Right lobe of liver (tissue), 6 donors: Measurements from ENCODE around the gene NKX6-2. TPM values are rescaled to one million over a fixed set of nuclear protein-coding genes. Genes with fewer than 3 reads are reported as not detected.

Experiments used
- ATAC-seq, 4 donors: fragments of 200-7000 bp; cut with Tn5 transposase; one replicate each; pipeline ENCODE4 v1.9.1; 2020; ENCODE audit warnings: mild to moderate bottlenecking in 4 of 4, moderate library complexity in 4 of 4
- DNase-seq, 3 donors: peaks; one replicate each; pipeline ENCODE4 v3.0.0-alpha.2; 2020
- H3K27ac ChIP-seq, 3 donors: fragments of 200-600 bp; one replicate each; pipeline ENCODE4 v1.8.0; 2022
- H3K27me3 ChIP-seq, 2 donors: fragments of 200-600 bp; one replicate each; pipeline ENCODE4 v1.8.0; 2022
- H3K36me3 ChIP-seq, 4 donors: fragments of 200-600 bp; sonication (generic) in 1 of 4; one replicate each; pipeline versions ENCODE4 v1.5.1 to v1.8.0; 2017 to 2022; ENCODE audit warnings: control low read depth in 1 of 4
- H3K4me1 ChIP-seq, 4 donors: fragments of 200-600 bp; sonication (generic) in 1 of 4; one replicate each; pipeline versions ENCODE4 v1.5.1 to v1.8.0; 2017 to 2022; ENCODE audit warnings: control low read depth in 1 of 4
- H3K4me3 ChIP-seq, 3 donors: fragments of 200-600 bp; one replicate each; pipeline ENCODE4 v1.8.0; 2022
- H3K9me3 ChIP-seq, 4 donors: fragments of 200-600 bp; sonication (generic) in 1 of 4; one replicate each; pipeline versions ENCODE4 v1.5.1 to v1.8.0; 2017 to 2022; ENCODE audit warnings: control low read depth in 1 of 4
- POLR2A ChIP-seq: fragments of 450-650 bp; IDR thresholded peaks from one replicate; pipeline ENCODE4 v1.6.1; 2017; ENCODE audit warnings: antibody characterized with exemption, mild to moderate bottlenecking
- WGBS: methylation state at CpG from one replicate; pipeline ENCODE4 v1.1.6; 2018; ENCODE audit warnings: low coverage, low lambda C conversion rate; ENCODE audit not compliant: insufficient coverage; ENCODE audit errors: missing lambda C conversion rate; 5-methylcytosine and 5-hydroxymethylcytosine counted together
- intact Hi-C, 2 donors: fragments of 100-400 bp; cut with DNase I; formaldehyde crosslinking; loops; one replicate each; pipeline versions ENCODE4 v1.11.2 to v1.14.1; 2022
- long read RNA-seq: library from polyadenylated mRNA; unstranded; transcript quantifications from one replicate; pipeline ENCODE4 v2.0.0, GENCODE V29; 2019
- total RNA-seq, 6 experiments: library from RNA; depleted of rRNA in 2 of 6; stranded (reverse); fragments of >200 nt in 2 of 6; fragmentation: NEBNext Ultra II Directional in 3 of 6; extraction: Animal tissue kit (Norgen Biotek cat#: 25700) in 3 of 6; gene quantifications; one replicate each; pipeline versions ENCODE4 v1.1.0 to v1.2.4, GENCODE V29; 2016 to 2023
- TF ChIP-seq, protein P1 (sequence below), 4 donors: fragments of 200-600 bp in 3 of 4; fragments of 450-650 bp in 1 of 4; IDR thresholded peaks; one replicate each; pipeline versions ENCODE4 v1.5.1 to v1.8.0; 2016 to 2022; ENCODE audit warnings: antibody characterized with exemption in 4 of 4, mild to moderate bottlenecking in 2 of 4
- donor health status: DM: no; HTN: yes; CAD: no.
- donor health status: DM: no; HTN: no; CAD: no.
- donor health status: DM: no; HTN: no; CAD: no.
- donor health status: DM: no; HTN: yes; CAD: no.
- donor health status: DM: no; HTN: yes; CAD: no.

NKX6-2 gene
- not detected for total RNA-seq
- long read RNA-seq = 0 reads

- WGBS = 4% methylated on average over 9 of the region's 119 CpGs
- H3K9me3 ChIP-seq = no peaks in the 10 kb centered on the region
- ATAC-seq (no peak), DNase-seq (no peak)
- H3K27me3 ChIP-seq = peaks cover 0 to 21% of the 10 kb centered on the region in 2 donors
- peaks cover 0 to 5% (median 1%) of the 10 kb centered on the region in 4 donors for H3K36me3 ChIP-seq
- no peak within 1 kb of the TSS for H3K4me3 ChIP-seq
- intact Hi-C loops = loop anchor here in 1 of 2 donors (10.0 kb wide), 1 partner anchor 121 kb away; no protein-coding TSS in a partner anchor
- H3K4me1 ChIP-seq = peaks cover 0 to 16% (median 0%) of the 10 kb centered on the region in 4 donors
- no peak for TF ChIP-seq POLR2A
- TF ChIP-seq, protein P1, sequence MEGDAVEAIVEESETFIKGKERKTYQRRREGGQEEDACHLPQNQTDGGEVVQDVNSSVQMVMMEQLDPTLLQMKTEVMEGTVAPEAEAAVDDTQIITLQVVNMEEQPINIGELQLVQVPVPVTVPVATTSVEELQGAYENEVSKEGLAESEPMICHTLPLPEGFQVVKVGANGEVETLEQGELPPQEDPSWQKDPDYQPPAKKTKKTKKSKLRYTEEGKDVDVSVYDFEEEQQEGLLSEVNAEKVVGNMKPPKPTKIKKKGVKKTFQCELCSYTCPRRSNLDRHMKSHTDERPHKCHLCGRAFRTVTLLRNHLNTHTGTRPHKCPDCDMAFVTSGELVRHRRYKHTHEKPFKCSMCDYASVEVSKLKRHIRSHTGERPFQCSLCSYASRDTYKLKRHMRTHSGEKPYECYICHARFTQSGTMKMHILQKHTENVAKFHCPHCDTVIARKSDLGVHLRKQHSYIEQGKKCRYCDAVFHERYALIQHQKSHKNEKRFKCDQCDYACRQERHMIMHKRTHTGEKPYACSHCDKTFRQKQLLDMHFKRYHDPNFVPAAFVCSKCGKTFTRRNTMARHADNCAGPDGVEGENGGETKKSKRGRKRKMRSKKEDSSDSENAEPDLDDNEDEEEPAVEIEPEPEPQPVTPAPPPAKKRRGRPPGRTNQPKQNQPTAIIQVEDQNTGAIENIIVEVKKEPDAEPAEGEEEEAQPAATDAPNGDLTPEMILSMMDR (IDR thresholded peaks at IDR 0.05) = no peak
- no peak within 1 kb of the TSS for H3K27ac ChIP-seq
Measured at GRCh38 chr10:132785723-132786475, at the start of gene NKX6-2. TSS of gene NKX6-2 (minus strand) at chr10:132786147. CDS start at chr10:132785948, 199 bp downstream.

DNA sequence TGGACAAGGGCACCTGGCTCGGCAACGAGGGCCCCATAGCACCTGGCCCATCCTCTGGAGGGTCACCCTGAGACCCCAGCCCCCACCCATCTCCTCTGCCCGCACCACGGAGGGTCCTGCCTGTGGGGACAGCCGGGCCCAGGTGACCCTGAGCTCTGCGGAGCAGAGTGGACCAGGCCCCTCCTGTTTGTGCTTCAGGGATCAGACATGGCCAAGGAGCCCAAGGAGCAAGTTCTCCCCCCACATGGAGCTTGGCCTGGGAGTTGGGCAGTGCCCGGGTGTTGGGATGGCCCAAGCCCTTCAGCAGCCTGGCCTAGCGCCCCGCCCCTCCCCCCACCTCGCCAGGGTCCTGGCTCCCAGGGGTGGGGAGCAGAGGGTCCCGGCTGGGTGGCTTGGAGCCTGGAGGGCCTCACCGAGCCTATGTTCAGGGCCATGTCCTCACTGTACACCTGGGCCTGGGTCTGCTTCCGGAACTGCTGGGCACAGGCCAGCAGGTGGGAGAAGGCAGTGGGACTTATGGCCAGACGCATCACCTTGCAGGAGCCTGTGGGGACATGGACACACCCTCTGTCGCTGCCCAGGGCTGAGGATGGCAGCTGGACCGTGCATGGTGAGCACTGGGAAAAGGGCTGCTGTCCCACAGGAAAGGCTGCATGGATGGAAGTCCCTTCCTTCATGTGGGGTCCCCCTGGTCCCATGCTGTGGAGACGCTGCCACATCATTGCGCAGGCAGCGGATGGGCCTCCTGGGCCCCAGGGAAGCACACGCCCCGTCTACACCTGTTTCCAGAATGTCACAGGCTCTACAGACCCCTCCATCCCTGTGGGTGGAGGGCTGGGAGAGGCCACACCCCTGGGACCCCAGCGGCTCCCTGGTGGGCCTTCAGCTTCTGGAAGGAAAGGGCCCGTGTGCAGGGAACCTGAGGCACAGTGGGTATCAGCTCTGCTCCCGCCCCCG lies 49.2 kb upstream of the NKX6-2 start:
- H3K27ac ChIP-seq = no peak overlapping the region
- ATAC-seq (no peak), DNase-seq (no peak)
- H3K9me3 ChIP-seq = no peaks in the 10 kb centered on the region
- intact Hi-C loops = no loop called here
- H3K27me3 ChIP-seq = no peaks in the 10 kb centered on the region
- H3K4me3 ChIP-seq = no peak overlapping the region
- no CpG with 5 or more reads among the region's 25 CpGs for WGBS
- no peaks in the 10 kb centered on the region for H3K36me3 ChIP-seq
- H3K4me1 ChIP-seq = no peaks in the 10 kb centered on the region
- TF ChIP-seq, protein P1 (IDR thresholded peaks at IDR 0.05) = no peak
- TF ChIP-seq POLR2A = no peak

DNA sequence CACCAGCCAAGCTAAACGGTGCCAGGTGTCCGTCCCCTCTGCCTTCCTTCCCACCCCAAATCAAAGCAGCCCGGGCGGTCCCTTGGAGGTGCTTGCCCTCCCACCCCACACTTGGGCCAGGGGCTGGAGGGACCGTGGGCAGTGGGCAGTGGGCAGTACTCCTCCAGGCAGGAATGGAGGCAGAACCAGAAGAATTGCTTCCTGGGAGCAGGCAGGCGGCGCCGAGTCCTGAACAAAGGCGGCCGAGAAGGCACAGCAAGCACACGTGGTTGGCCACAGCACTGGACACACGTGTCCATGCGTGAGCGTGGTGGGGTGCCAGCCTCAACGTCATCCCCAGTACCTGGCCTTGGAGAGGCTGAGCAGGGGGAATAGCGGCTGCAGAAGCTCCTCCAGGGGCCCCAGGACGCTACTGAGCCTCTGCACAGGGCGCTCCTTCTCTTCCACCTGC lies 48.4 kb upstream of the NKX6-2 start:
- no peaks in the 10 kb centered on the region for H3K4me1 ChIP-seq
- no peak overlapping the region for H3K4me3 ChIP-seq
- H3K27me3 ChIP-seq = no peaks in the 10 kb centered on the region
- intact Hi-C loops = no loop called here
- H3K27ac ChIP-seq = no peak overlapping the region
- H3K36me3 ChIP-seq = no peaks in the 10 kb centered on the region
- ATAC-seq = no peak
- no peak for TF ChIP-seq POLR2A
- TF ChIP-seq, protein P1 (IDR thresholded peaks at IDR 0.05) = no peak
- H3K9me3 ChIP-seq = no peaks in the 10 kb centered on the region
- 50% methylated on average over 1 of the region's 18 CpGs for WGBS
- DNase-seq = no peak

GRCh38 chr10:132833421-132834111 lies 47.6 kb upstream of the NKX6-2 start:
- Histone ChIP-seq H3K27ac (no peak overlapping the region), H3K4me1 (no peaks in the 10 kb centered on the region), H3K27me3 (no peaks in the 10 kb centered on the region), H3K36me3 (no peaks in the 10 kb centered on the region), H3K9me3 (no peaks in the 10 kb centered on the region), H3K4me3 (no peak overlapping the region)
- ATAC-seq (no peak), DNase-seq (no peak)
- 66% methylated on average over 7 of the region's 29 CpGs for WGBS
- intact Hi-C loops = no loop called here
- TF ChIP-seq, protein P1 (IDR thresholded peaks at IDR 0.05) = no peak
- no peak for TF ChIP-seq POLR2A
